Lower leg skin (tissue), 4 donors: ENCODE data around the gene PIP5KL1. TPM values are rescaled to one million over a fixed set of nuclear protein-coding genes. Genes with fewer than 3 reads are reported as not detected.

ENCODE experiments used
- DNase-seq, 2 donors: peaks; one replicate each; pipeline ENCODE4 v3.0.0-alpha.2; 2019; ENCODE audit warnings: low spot score in 2 of 2
- H3K4me3 ChIP-seq: fragments of 200-600 bp; sonication (generic); 2 replicates; pipeline ENCODE4 v1.5.1; 2017; ENCODE audit warnings: mild to moderate bottlenecking, low read depth; ENCODE audit not compliant: poor library complexity, severe bottlenecking
- POLR2A ChIP-seq, 2 donors: fragments of 450-650 bp; IDR thresholded peaks; one replicate each; pipeline ENCODE4 v1.6.1; 2016 to 2017; ENCODE audit warnings: antibody characterized with exemption in 2 of 2, mild to moderate bottlenecking in 1 of 2, moderate library complexity in 1 of 2
- WGBS, 2 donors: methylation state at CpG; one replicate each; pipeline ENCODE4 v1.1.5; 2018; 5-methylcytosine and 5-hydroxymethylcytosine counted together
- intact Hi-C: fragments of 100-400 bp; cut with DNase I; formaldehyde crosslinking; loops from one replicate; pipeline ENCODE4 v1.15.0; 2023; ENCODE audit warnings: low total_unique reads
- total RNA-seq, 4 donors: library from RNA; depleted of rRNA; stranded (reverse); fragments of >200 nt; gene quantifications; one replicate each; pipeline ENCODE4 v1.1.0, GENCODE V29; 2016
- TF ChIP-seq, protein P1 (sequence below), 3 donors: fragments of 450-650 bp; IDR thresholded peaks; one replicate each; pipeline ENCODE4 v1.5.1; 2016; ENCODE audit warnings: antibody characterized with exemption in 3 of 3, mild to moderate bottlenecking in 3 of 3, moderate library complexity in 2 of 3

PIP5KL1 gene
- total RNA-seq, 4 donors from 2014 or later, result 4.1 to 11.3 (median 8.4) TPM

DNA sequence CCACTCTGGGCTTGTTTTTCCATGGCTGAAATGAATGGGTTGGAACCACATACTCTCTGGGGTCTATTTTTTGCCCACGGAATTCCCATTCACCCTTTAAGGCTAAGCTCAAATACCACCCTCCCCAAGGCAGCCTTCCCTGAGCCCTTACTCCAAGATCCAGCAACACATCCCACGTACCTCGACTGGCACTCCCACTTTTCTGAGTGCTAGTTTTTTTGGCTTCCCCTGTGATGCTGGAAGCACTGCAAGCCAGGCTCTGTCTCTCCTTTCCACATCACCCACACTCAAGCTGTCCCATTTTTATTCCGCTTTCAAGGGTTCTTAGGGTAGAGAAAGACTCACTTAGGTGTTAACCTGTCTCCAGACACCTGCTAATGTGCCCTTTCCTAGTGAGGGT, 37.2 kb downstream of the PIP5KL1 start:
- WGBS, 2 donors, result 97 to 98% methylated on average over 4 of the region's 4 CpGs
- no peak for DNase-seq
- intact Hi-C loops, result no loop called here
- H3K4me3 ChIP-seq, result no peak overlapping the region
- TF ChIP-seq, protein P1, sequence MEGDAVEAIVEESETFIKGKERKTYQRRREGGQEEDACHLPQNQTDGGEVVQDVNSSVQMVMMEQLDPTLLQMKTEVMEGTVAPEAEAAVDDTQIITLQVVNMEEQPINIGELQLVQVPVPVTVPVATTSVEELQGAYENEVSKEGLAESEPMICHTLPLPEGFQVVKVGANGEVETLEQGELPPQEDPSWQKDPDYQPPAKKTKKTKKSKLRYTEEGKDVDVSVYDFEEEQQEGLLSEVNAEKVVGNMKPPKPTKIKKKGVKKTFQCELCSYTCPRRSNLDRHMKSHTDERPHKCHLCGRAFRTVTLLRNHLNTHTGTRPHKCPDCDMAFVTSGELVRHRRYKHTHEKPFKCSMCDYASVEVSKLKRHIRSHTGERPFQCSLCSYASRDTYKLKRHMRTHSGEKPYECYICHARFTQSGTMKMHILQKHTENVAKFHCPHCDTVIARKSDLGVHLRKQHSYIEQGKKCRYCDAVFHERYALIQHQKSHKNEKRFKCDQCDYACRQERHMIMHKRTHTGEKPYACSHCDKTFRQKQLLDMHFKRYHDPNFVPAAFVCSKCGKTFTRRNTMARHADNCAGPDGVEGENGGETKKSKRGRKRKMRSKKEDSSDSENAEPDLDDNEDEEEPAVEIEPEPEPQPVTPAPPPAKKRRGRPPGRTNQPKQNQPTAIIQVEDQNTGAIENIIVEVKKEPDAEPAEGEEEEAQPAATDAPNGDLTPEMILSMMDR (IDR thresholded peaks at IDR 0.05), result no peak
- TF ChIP-seq POLR2A (IDR thresholded peaks at IDR 0.05), result no peak

DNA sequence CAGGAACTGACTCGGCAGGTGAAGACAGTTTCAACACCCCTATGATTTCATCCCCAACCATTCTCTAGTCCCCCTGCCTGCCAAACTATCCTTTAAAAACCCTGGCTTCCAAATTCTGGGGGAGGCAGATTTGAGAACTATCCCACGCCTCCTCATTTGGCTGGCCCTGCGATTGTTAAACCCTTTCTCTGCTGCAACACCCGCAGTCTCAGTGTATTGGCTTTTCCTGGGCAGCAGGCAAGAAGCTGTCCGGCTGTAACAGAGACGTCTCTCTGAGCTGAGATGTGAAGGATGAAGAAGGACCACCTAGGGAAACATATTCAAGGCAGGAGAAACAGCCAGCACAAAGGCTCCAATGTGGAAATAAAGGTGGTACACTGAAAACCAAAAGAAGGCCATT, 37.7 kb downstream of the PIP5KL1 start:
- 95 to 97% methylated on average over 6 of the region's 6 CpGs for WGBS, 2 donors
- H3K4me3 ChIP-seq, result no peak overlapping the region
- intact Hi-C loops, result no loop called here

DNA sequence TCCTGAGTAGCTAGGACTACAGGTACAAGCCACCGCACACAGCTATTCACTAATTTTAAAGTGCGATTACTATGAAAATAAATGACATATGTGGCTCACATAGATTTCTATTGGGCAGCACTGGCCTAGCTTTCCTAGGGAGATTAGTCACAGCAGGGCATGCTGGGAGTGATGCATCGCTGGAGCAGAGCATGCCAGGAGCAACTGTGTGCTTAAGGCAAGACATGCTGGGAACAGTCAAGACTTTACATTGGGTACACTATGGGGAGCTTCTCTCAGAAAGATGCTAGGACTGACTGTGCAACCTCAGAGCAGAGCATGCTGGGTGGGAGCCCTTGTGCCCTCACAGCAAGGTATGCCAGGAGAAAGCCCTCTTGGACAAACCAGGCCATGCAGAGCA, 40.5 kb downstream of the PIP5KL1 start:
- H3K4me3 ChIP-seq, result no peak overlapping the region
- intact Hi-C loops, result no loop called here
- 92 to 94% methylated on average over 3 of the region's 3 CpGs for WGBS, 2 donors
- TF ChIP-seq, protein P1 (IDR thresholded peaks at IDR 0.05), result no peak
- no peak for TF ChIP-seq POLR2A (IDR thresholded peaks at IDR 0.05)
- DNase-seq, result no peak

More for the DNA sequence above, 37.7 kb downstream of the PIP5KL1 start:
- no peak for TF ChIP-seq POLR2A (IDR thresholded peaks at IDR 0.05)
- TF ChIP-seq, protein P1 (IDR thresholded peaks at IDR 0.05), result no peak
- DNase-seq, result no peak

DNA sequence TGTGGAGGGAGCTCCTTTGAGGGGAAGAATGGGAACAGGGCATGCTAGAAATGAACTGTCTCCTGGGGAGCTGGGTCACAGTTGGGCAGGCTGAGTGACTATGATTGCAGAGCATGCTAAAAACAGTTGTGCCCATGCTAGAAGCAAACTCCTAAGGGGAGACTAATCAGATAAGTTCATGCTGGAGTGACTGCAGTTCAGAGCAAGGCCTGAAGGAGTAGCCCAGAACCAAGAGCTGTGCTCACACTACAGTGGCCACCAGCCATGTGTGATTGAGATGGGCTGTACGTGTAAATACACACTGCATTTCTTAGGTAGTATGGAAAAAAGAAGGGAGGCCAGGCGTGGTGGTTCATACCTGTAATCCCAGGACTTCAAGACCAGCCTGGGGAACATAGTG, 42.8 kb downstream of the PIP5KL1 start:
- 88 to 90% methylated on average over 2 of the region's 2 CpGs for WGBS, 2 donors
- intact Hi-C loops, result no loop called here
- H3K4me3 ChIP-seq, result no peak overlapping the region
- TF ChIP-seq, protein P1 (IDR thresholded peaks at IDR 0.05), result no peak
- no peak for DNase-seq

DNA sequence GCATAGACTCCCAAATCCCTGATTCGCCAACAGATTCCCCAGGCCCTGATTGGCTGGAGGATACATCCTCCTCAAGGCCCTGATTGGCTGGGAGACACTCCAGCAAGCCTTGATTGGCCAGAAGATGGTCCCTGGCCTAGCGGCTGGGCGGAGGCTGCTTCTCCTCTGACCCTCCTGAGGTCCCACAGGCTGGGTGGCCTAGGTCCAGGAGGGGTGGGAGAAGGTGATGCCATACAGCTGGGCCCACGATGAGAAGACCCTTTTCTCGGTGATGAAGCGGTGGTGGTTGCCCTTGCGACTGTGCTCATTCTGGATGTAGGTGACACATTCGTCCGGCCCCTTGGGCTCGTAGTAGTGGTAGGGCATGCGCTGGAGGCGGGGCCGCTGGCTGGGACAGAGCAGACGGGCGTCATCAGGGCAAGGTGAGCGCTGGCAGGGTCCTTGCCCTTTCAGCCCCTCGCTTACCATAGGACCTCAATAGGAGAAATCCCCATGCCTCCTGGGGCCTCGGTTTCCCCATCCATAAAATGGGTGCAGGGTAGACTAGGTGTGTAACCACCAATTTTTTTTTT, 44.1 kb downstream of the PIP5KL1 start:
- no peak for DNase-seq

More for the DNA sequence above, 44.1 kb downstream of the PIP5KL1 start:
- TF ChIP-seq, protein P1 (IDR thresholded peaks at IDR 0.05), result no peak
- TF ChIP-seq POLR2A (IDR thresholded peaks at IDR 0.05), result no peak
- intact Hi-C loops, result no loop called here
- no peak overlapping the region for H3K4me3 ChIP-seq
- 91 to 95% methylated on average over 16 to 18 of the region's 18 CpGs for WGBS, 2 donors
